RPMI7951 (cell line): ENCODE data around the gene TMEM267. TPM values are rescaled to one million over a fixed set of nuclear protein-coding genes. Genes with fewer than 3 reads are reported as not detected.
"Not testable (repeated sequence)": the region's sequence is repeated elsewhere in the genome, so short reads cannot be mapped to it uniquely, and the experiment has no call there.

Experiments used
- DNase-seq: peaks from one replicate; pipeline ENCODE4 v3.0.0-alpha.2; 2012; ENCODE audit warnings: low read depth
- total RNA-seq: library from RNA; depleted of rRNA; stranded (reverse); fragments of >200 nt; shearing (Covaris generic); gene quantifications from 2 replicates; pipeline ENCODE4 v1.2.3, GENCODE V29; 2014; rRNA removed

Gene TMEM267
- total RNA-seq, 1 experiment from 2014 or later: 17.8 TPM

DNA sequence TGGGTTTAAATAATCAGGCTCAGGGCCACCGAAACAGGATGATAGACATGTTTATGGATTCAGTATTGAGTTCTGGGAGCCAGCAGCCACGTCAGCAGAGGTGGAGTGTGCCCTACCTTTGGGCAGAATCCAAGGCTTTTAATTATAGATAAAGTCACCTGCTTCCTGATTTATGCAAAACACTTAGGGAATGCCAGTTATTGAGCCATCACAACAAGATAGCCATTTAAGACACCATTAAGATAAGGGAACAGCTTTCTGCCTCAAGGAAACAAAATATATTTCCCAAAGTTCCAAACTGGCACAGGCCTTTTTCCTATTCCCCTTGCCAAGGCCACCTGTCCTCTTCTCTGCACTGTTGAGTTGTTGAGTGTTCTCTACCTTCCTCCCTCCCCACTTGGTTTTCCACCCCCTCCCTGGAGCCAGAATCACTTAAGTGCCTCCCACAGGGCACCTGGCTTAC is 73.8 kb downstream of the TMEM267 start:
- DNase-seq: no peak

DNA sequence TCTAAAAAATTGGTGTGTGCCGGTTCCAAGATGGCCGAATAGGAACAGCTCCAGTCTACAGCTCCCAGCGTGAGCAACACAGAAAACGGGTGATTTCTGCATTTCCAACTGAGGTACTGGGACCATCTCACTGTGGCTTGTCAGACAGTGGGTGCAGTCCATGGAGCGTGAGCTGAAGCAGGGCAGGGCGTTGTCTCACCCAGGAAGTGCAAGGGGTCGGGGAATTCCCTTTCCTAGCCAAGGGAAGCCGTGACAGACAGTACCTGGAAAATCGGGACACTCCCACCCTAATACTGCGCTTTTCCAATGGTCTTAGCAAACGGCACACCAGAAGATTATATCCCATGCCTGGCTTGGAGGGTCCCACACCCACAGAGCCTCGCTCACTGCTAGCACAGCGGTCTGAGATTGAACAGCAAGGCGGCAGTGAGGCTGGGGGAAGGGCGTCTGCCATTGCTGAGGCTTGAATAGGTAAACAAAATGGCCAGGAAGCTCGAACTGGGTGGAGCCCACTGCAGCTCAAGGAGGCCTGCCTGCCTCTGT is 81.1 kb downstream of the TMEM267 start:
- DNase-seq: not testable (repeated sequence)

DNA sequence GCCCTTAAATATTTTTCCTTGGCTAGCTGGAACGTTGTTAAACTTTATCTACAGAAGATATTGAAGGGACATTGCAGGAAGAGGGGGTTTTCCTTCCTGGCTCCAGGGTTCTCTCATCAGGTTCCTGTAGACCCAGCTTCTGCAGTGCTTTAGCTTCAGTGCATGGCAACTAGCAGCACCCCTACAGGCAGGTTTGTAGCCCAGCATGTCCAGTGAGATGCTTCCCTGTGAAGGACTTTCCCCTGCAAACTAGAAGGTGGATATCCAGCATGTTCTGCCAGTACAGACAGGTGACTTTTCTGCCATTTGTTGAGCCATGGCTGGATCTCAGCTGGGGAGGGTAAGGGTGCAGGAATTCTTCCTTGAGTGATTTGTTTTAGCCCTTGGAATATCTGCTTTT is 81.8 kb downstream of the TMEM267 start:
- DNase-seq: no peak

DNA sequence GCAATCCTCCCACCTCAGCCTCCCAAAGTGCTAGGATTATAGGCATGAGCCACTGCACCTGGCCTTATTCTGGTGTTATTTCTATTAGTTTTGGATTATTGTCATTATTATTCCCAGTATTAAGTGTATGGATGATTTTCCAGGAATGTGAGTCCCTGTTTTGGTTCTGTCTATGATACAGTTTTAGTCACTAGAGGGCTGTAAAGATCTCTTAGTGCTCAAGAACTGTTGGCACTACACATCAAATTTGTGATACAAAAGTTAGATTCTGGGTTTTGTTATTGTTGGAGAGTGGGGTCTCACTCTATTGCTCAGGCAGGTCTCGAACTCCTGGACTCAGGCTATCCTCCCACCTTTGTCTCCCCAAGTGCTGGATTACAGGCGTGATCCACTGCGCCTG is 83.6 kb downstream of the TMEM267 start:
- DNase-seq: no peak

DNA sequence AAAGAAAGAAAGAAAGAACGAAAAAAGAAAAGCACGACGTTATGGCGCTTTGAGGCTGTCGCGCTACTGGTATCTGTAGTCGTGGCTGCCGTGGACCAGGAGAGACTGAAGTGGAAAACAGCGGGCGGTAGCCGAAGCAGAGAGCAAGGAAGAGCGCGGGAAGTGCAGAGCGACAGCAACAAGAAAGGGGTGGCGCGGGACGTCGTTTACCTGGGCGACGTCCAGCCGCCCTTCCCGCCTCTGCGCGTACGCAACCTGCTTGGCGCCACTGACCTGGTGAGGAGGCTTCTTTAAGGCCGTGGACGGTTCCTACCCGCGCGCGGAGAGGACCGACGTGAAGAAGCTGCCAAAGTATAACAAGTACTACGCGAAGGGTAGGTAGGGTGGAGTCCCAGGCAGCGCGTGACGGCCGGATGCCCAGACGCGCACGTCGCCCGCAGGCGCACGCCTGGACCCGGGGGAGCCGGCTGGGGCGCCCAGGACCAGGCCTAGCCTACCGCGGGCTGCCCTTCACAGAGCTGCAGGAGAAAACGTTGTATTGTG is 86.8 kb downstream of the TMEM267 start:
- DNase-seq: peak; percentile 76

Other genes with a start within 250 kb of the TMEM267 start
- 17.6 and 18.9 TPM in 2 replicates for gene HMGCS1, start 170.5 kb downstream of the TMEM267 start, total RNA-seq
- 8.8 and 12.8 TPM in 2 replicates for gene CCL28, start 71.5 kb downstream of the TMEM267 start, total RNA-seq
- 14.5 and 20.3 TPM in 2 replicates for gene C5orf34, start 31.3 kb upstream of the TMEM267 start, total RNA-seq
- 114 and 123 TPM in 2 replicates for gene PAIP1, start 73.2 kb upstream of the TMEM267 start, total RNA-seq
- gene NNT, start 119.3 kb upstream of the TMEM267 start, total RNA-seq: 35.2 and 44.0 TPM in 2 replicates